Small intestine (tissue), 7 donors: ENCODE data around the gene KIF2C. TPM values are rescaled to one million over a fixed set of nuclear protein-coding genes. Genes with fewer than 3 reads are reported as not detected.
"Not testable (repeated sequence)": the region's sequence is repeated elsewhere in the genome, so short reads cannot be mapped to it uniquely, and the experiment has no call there.

Experiments
- DNase-seq, 2 donors: peaks; one replicate each; pipeline versions ENCODE4 v3.0.0 to v3.0.0-alpha.2; 2013
- FAIRE-seq: peaks from 2 replicates; lab custom pipeline; 2012; peaks lifted over from hg19 to GRCh38; lab: Jason Lieb, UNC
- H3K27ac ChIP-seq, 3 donors: one replicate each; pipeline ENCODE4 v1.5.1; 2013; ENCODE audit warnings: low read length in 2 of 3, mild to moderate bottlenecking in 2 of 3, control low read depth in 1 of 3, inconsistent platforms in 1 of 3, low read depth in 1 of 3, moderate library complexity in 1 of 3
- H3K27me3 ChIP-seq, 3 donors: one replicate each; pipeline ENCODE4 v1.6.1; 2013; ENCODE audit warnings: low read length in 3 of 3, inconsistent platforms in 1 of 3; ENCODE audit not compliant: control insufficient read depth in 3 of 3, insufficient read depth in 3 of 3
- H3K36me3 ChIP-seq, 3 donors: one replicate each; pipeline ENCODE4 v1.6.1; 2013; ENCODE audit warnings: low read length in 3 of 3, inconsistent platforms in 1 of 3, low read depth in 1 of 3, mild to moderate bottlenecking in 1 of 3, moderate library complexity in 1 of 3; ENCODE audit not compliant: control insufficient read depth in 3 of 3, insufficient read depth in 2 of 3
- H3K4me1 ChIP-seq, 3 donors: one replicate each; pipeline ENCODE4 v1.6.1; 2013; ENCODE audit warnings: low read length in 2 of 3, inconsistent platforms in 1 of 3, low read depth in 1 of 3, mild to moderate bottlenecking in 1 of 3, moderate library complexity in 1 of 3; ENCODE audit not compliant: control insufficient read depth in 3 of 3, insufficient read depth in 2 of 3
- H3K4me3 ChIP-seq, 3 donors: one replicate each; pipeline ENCODE4 v1.5.1; 2013; ENCODE audit warnings: low read length in 3 of 3, control low read depth in 1 of 3, inconsistent platforms in 1 of 3, low read depth in 1 of 3, mild to moderate bottlenecking in 1 of 3, moderate library complexity in 1 of 3
- H3K9me3 ChIP-seq, 2 donors: one replicate each; pipeline ENCODE4 v1.6.1; 2013; ENCODE audit warnings: low read depth in 1 of 2, low read length in 1 of 2; ENCODE audit not compliant: control insufficient read depth in 2 of 2, insufficient read depth in 1 of 2
- WGBS, 3 donors: extraction: QIAGEN DNeasy Blood & Tissue Kit; methylation state at CpG; one replicate each; pipeline ENCODE4 v1.1.7; 2013; 5-methylcytosine and 5-hydroxymethylcytosine counted together
- polyA plus RNA-seq, 4 donors: library from polyadenylated mRNA; stranded (reverse) in 3 of 4; unstranded in 1 of 4; fragments of 200-250 nt in 3 of 4; fragments of 120-200 nt in 1 of 4; gene quantifications; one replicate each; pipeline versions ENCODE4 v1.2.1 to v1.2.3, GENCODE V29; 2013
- donor health status: healthy with polysubstance abuse.
- donor health status: control.
- donor health status: control.
- donor health status: Bipolar disorder and iron deficiency.
- donor health status: healthy.

KIF2C gene
- polyA plus RNA-seq, 4 donors: 1.1 to 17.7 (median 6.5) TPM

DNA sequence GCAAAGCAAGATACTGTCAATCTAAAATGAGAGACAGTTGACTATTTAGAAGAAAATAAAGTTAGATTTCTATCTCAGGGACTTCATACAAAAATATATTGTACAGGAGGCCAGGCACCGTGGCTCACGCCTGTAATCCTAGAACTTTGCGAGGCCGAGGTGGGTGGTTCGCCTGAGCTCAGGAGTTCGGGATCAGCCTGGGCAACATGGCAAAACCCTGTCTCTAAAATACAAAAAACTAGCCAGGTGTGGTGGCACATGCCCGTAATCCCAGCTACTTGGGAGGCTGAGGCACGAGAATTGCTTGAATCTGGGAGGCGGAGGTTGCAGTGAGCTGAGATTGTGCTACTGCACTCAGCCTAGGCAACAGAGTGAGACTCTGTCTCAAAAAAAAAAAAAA lies 76.3 kb downstream of the KIF2C start:
- H3K27ac ChIP-seq, H3K9me3 ChIP-seq, H3K4me3 ChIP-seq, H3K27me3 ChIP-seq, FAIRE-seq, DNase-seq: not testable (repeated sequence)
- WGBS, 3 donors: 86 to 95% (median 92%) methylated on average over 9 of the region's 9 CpGs
- H3K4me1 ChIP-seq: peaks cover 0 to 41% (median 0%) of the 10 kb centered on the region in 3 donors
- peaks cover 0 to 18% (median 0%) of the 10 kb centered on the region in 3 donors for H3K36me3 ChIP-seq

DNA sequence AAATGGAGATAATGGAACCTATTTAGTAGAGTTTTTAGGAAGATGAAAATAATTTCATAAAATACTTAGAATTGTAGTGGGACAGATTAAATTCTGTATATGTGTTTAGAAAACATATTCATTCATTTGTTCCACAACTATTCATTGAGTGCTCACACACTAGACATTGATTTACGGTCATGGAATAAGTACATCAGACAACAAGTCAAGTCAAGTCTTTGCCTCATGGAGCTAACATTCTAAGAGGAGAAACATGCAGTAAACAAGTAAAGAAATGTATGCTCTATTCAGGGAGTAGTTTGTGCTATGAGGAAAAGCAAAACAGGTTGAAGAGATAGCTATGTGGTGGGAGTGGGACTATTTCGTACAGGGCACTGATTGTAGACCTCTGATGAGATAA lies 77.7 kb downstream of the KIF2C start:
- no peak overlapping the region for H3K4me3 ChIP-seq
- DNase-seq: no peak
- H3K4me1 ChIP-seq: peaks cover 0 to 41% (median 0%) of the 10 kb centered on the region in 3 donors
- H3K27ac ChIP-seq: no peak overlapping the region
- 79 to 91% (median 79%) methylated on average over 2 of the region's 2 CpGs for WGBS, 3 donors
- no peaks in the 10 kb centered on the region for H3K9me3 ChIP-seq
- no peaks in the 10 kb centered on the region for H3K27me3 ChIP-seq
- FAIRE-seq: no peak
- H3K36me3 ChIP-seq: peaks cover 0 to 16% (median 0%) of the 10 kb centered on the region in 3 donors

Other genes starting within 250 kb of the KIF2C start
- 10 to 100 TPM; 16.6 to 27.2 (median 22.8) TPM for gene TMEM53, start 65.4 kb upstream of the KIF2C start, polyA plus RNA-seq
- gene ARMH1, start 65.1 kb upstream of the KIF2C start, polyA plus RNA-seq: 1 to 10 TPM; 2.1 to 6.5 (median 3.4) TPM
- not detected for gene RNU5D-1, start 8.7 kb upstream of the KIF2C start, polyA plus RNA-seq
- gene RPS8, start 35.7 kb downstream of the KIF2C start, polyA plus RNA-seq: 1,000 to 10,000 TPM; 1,153 to 3,026 (median 2,284) TPM
- gene BEST4, start 48.3 kb downstream of the KIF2C start, polyA plus RNA-seq: 10 to 100 TPM in 2 of 4 donors, 1 to 10 TPM in 2; 7.4 to 33.0 (median 14.8) TPM
- 10 to 100 TPM in 2 of 4 donors, 1 to 10 TPM in 2; 5.4 to 16.7 (median 10.6) TPM for gene PLK3, start 60.5 kb downstream of the KIF2C start, polyA plus RNA-seq
- gene DYNLT4, start 67.5 kb downstream of the KIF2C start, polyA plus RNA-seq: under 1 TPM in 2 of 4 donors, not detected in 2; 0.46 to 0.75 TPM
- gene BTBD19, start 68.7 kb downstream of the KIF2C start, polyA plus RNA-seq: 10 to 100 TPM in 1 of 4 donors, 1 to 10 TPM in 3; 1.1 to 14.7 (median 1.7) TPM
- 1 to 10 TPM in 1 of 4 donors, under 1 TPM in 3; 0.27 to 3.2 (median 0.36) TPM for gene PTCH2, start 103.4 kb downstream of the KIF2C start, polyA plus RNA-seq
- 10 to 100 TPM in 2 of 4 donors, 1 to 10 TPM in 2; 5.6 to 19.4 (median 12.5) TPM for gene EIF2B3, start 246.8 kb downstream of the KIF2C start, polyA plus RNA-seq